AG04450 (cell line): Measurements from ENCODE around the gene ST3GAL6. TPM values are rescaled to one million over a fixed set of nuclear protein-coding genes. Genes with fewer than 3 reads are reported as not detected.
"Not testable (repeated sequence)": the region's sequence is repeated elsewhere in the genome, so short reads cannot be mapped to it uniquely, and the experiment has no call there.

ENCODE experiments used
- CTCF ChIA-PET: fragments of 300-600, 350-600 bp; formaldehyde crosslinking; extraction: SDS; loops from one replicate; lab custom pipeline; 2022; ENCODE audit warnings: antibody characterized with exemption, inconsistent platforms; lab: Charles Lee
- POLR2A ChIA-PET: fragments of 350-600 bp; formaldehyde crosslinking; extraction: SDS; loops from one replicate; lab custom pipeline; 2021; ENCODE audit warnings: antibody characterized with exemption, inconsistent platforms; lab: Yijun Ruan, JAX
- DNase-seq: peaks from one replicate; pipeline ENCODE4 v3.0.0-alpha.2; 2011; ENCODE audit warnings: low read depth, low spot score
- H3K27ac ChIP-seq: one replicate; pipeline ENCODE4 v1.5.1; 2012; ENCODE audit warnings: low read depth, low read length, control low read depth
- H3K27me3 ChIP-seq: one replicate; pipeline ENCODE4 v1.6.0; 2012; ENCODE audit warnings: low read length; ENCODE audit not compliant: control insufficient read depth, insufficient read depth
- H3K4me3 ChIP-seq: 2 replicates; pipeline ENCODE4 v1.5.1; 2011; ENCODE audit warnings: mild to moderate bottlenecking, low read depth, low read length, control low read depth
- H3K9me3 ChIP-seq: 2 replicates; pipeline ENCODE4 v1.5.1; 2012; ENCODE audit warnings: low read length; ENCODE audit not compliant: control insufficient read depth, insufficient read depth
- CTCF ChIP-seq: IDR thresholded peaks from 2 replicates; pipeline ENCODE4 v1.5.1; 2011; ENCODE audit warnings: low read depth, low read length, control low read depth, inconsistent platforms
- polyA plus RNA-seq: library from polyadenylated mRNA; depleted of rRNA; stranded (reverse); fragments of >200 nt; gene quantifications from 2 replicates; pipeline ENCODE4 v1.2.3, GENCODE V29; 2011; rRNA removed
- small RNA-seq: library from RNA; depleted of rRNA; stranded (forward); fragments of <200 nt; gene quantifications from one replicate; pipeline ENCODE3, GENCODE V24; 2012; ENCODE audit warnings: low read depth; ENCODE audit not compliant: insufficient read length

ST3GAL6 gene
- polyA plus RNA-seq, 1 experiment: 1.9 TPM

DNA sequence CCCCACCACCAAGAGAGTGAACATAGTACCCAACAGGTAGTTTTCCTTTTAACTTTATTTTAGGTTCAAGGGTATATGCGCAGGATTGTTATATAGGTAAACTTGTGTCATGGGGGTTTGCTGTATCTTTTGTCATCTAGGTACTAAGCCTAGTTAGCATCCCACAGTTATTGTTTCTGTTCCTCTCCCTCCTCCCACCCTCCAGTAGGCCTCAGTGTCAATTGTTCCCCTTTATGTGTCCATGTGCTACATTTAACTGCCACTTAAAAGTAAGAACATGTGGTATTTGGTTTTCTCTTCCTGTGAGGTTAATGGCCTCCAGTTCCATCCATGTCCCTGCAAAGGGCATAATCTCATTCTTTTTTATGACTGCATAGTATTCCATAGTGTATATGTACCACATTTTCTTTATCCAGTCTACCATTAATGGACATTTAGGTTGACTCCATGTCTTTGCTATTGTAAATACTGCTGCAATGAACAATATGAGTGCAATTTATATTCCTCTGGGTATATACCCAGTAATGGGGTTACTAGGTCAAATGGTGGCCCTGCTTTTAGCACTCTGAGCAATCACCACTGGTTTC is 66.2 kb downstream of the ST3GAL6 start:
- Histone ChIP-seq H3K27ac (no peak overlapping the region), H3K9me3 (no peaks in the 10 kb centered on the region), H3K4me3 (no peak overlapping the region), H3K27me3 (no peaks in the 10 kb centered on the region)
- DNase-seq: no peak
- TF ChIP-seq CTCF: no peak
- ChIA-PET POLR2A (no interaction called here), CTCF (interaction anchor here (0.8 to 1.2 kb wide), 3 partner anchors 12 to 167 kb away, joined by 3 to 5 read pairs (median 3); no protein-coding TSS in a partner anchor)

DNA sequence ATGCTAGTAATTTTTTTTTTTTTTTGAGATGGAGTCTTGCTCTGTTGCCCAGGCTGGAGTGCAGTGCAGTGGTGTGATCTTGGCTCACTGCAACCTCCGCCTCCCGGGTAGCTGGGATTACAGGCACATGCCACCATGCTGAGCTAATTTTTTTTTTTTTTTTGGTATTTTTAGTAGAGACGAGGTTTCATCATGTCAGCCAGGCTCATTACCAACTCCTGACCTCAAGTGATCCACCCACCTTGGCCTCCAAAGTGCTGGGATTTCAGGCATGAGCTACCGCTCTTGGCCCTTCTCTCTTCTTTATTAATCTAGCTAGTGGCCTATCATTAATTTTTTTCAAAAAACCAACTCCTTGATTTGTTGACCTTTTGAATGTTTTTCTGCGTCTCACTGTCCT is 67.9 kb downstream of the ST3GAL6 start:
- not testable (repeated sequence) for H3K27ac ChIP-seq, H3K9me3 ChIP-seq, DNase-seq, H3K4me3 ChIP-seq, H3K27me3 ChIP-seq
- ChIA-PET CTCF (interaction anchor here (0.8 kb wide), 1 partner anchor 163 kb away, joined by 5 read pairs; no protein-coding TSS in a partner anchor), POLR2A (interaction anchor here (0.7 kb wide), 1 partner anchor 131 kb away, joined by 4 read pairs; no protein-coding TSS in a partner anchor)

- no peak for TF ChIP-seq CTCF
- H3K4me3 ChIP-seq: no peak overlapping the region
- DNase-seq: no peak
- CTCF ChIA-PET: no interaction called here
- H3K27ac ChIP-seq: no peak overlapping the region
- POLR2A ChIA-PET: no interaction called here
- H3K9me3 ChIP-seq: peaks cover 2% of the 10 kb centered on the region; the same call in 1 of the 2 replicates
- H3K27me3 ChIP-seq: no peaks in the 10 kb centered on the region
Observed at GRCh38 chr3:98839846-98840245, 76.7 kb downstream of the ST3GAL6 start.

DNA sequence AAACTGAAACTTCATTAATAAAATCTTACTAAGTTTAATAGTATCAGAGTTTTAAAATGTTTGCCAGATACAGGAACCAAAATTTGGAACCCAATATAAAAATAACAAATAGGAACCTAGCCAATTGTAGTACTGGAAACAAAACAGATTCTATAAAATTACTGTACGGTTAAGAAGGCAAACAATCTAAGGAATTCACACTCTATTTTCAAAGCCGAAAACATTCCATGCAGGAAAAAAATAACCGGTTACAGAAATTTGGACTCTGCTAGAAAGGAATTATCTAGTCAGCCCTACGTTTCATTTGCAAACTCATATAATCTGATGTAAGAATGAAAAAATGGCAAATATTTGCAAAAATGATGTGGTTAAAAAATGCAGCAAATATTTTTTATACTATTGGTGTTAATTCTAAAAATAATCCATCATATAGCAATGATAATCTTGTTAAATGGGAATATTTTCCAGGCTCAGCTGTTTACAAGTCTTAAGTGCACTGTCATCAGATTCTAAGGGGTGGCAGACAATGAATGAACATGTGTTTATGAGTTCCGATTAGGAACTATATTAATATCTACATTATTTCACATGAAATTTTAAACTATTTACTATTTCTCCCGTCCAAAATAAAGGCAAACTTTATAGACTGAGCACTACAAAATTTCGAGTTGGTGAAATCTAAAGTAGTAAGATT is 80.3 kb downstream of the ST3GAL6 start:
- no peak for DNase-seq
- ChIA-PET CTCF (interaction anchor here (1.4 kb wide), 1 partner anchor 151 kb away, joined by 6 read pairs; no protein-coding TSS in a partner anchor), POLR2A (interaction anchor here (0.6 kb wide), 1 partner anchor 764 kb away, joined by 5 read pairs; no protein-coding TSS in a partner anchor)
- no peaks in the 10 kb centered on the region for H3K27me3 ChIP-seq
- no peak for TF ChIP-seq CTCF
- no peak overlapping the region for H3K4me3 ChIP-seq
- H3K9me3 ChIP-seq: peaks cover 2% of the 10 kb centered on the region; the same call in 1 of the 2 replicates
- H3K27ac ChIP-seq: no peak overlapping the region

Small RNA genes lying within 50 kb of the gene (small RNA-seq; reads per million reads assigned to genes)
- gene RNU6-26P: not detected

Other genes starting within 250 kb of the ST3GAL6 start
- 102 and 129 TPM in 2 replicates for gene CLDND1, start 240.4 kb upstream of the ST3GAL6 start, polyA plus RNA-seq
- not detected in 2 replicates for gene GPR15, start 231.4 kb upstream of the ST3GAL6 start, polyA plus RNA-seq
- gene CPOX, start 169.7 kb upstream of the ST3GAL6 start, polyA plus RNA-seq: 15.7 and 19.6 TPM in 2 replicates
- gene DCBLD2, start 138.4 kb downstream of the ST3GAL6 start, polyA plus RNA-seq: 158 and 202 TPM in 2 replicates